Brain pericyte (primary cell): Measurements from ENCODE around the gene UROD.

Source experiments
- DNase-seq: peaks from one replicate; pipeline ENCODE4 v3.0.0-alpha.2; 2012; ENCODE audit warnings: low read depth, low spot score

UROD gene

GRCh38 chr1:45008516-45008915 lies 3.5 kb upstream of the UROD start:
- DNase-seq: no peak

GRCh38 chr1:45009296-45009865 lies 2.7 kb upstream of the UROD start:
- DNase-seq: no peak

- no peak for DNase-seq
Measured at GRCh38 chr1:45009956-45010854, 1.8 kb upstream of the UROD start.

- DNase-seq: no peak
Measured at GRCh38 chr1:45010855-45011811, 921 bp upstream of the UROD start, which contains the start of gene HECTD3. TSS of gene HECTD3 (minus strand) at chr1:45011324. CDS start at chr1:45011257, 67 bp downstream.

- DNase-seq: no peak
Measured at GRCh38 chr1:45012639-45013278, 705 bp downstream of the UROD start.

GRCh38 chr1:45013551-45014209 lies 1.6 kb downstream of the UROD start:
- DNase-seq: no peak

- no peak for DNase-seq
Measured at GRCh38 chr1:45014321-45015028, 2.4 kb downstream of the UROD start.

- no peak for DNase-seq
Measured at GRCh38 chr1:45015683-45016082, 3.6 kb downstream of the UROD start.

GRCh38 chr1:45016090-45016697 lies 4.1 kb downstream of the UROD start:
- DNase-seq: no peak

- no peak for DNase-seq
Measured at GRCh38 chr1:45016767-45017166, 4.7 kb downstream of the UROD start.

- no peak for DNase-seq
Measured at GRCh38 chr1:45018599-45019230, 6.7 kb downstream of the UROD start.

- no peak for DNase-seq
Measured at GRCh38 chr1:45023663-45024062, 11.6 kb downstream of the UROD start.

GRCh38 chr1:45026446-45026845 lies 14.4 kb downstream of the UROD start:
- DNase-seq: no peak

- DNase-seq: no peak
Measured at GRCh38 chr1:45032837-45033236, 20.8 kb downstream of the UROD start.

- no peak for DNase-seq
Measured at GRCh38 chr1:45033356-45033755, 21.3 kb downstream of the UROD start.

GRCh38 chr1:45035631-45036301 lies 23.7 kb downstream of the UROD start:
- DNase-seq: no peak

- DNase-seq: no peak
Measured at GRCh38 chr1:45037456-45037855, 25.4 kb downstream of the UROD start.

GRCh38 chr1:45038240-45038639 lies 26.2 kb downstream of the UROD start:
- no peak for DNase-seq
